A549 (cell line): ENCODE data around the gene EMC8.

Experiments used
- CTCF ChIP-seq: fragments of >200 bp; sonication (Bioruptor Twin); formaldehyde crosslinking; IDR thresholded peaks from 3 replicates; pipeline ENCODE4 v1.5.1; 2016
- EHMT2 ChIP-seq: fragments of 200-600 bp; sonication (generic); IDR thresholded peaks from 2 replicates; pipeline ENCODE4 v1.6.1; 2016; ENCODE audit warnings: antibody characterized with exemption, low read depth, mild to moderate bottlenecking, moderate library complexity
- HOXA7 ChIP-seq: fragments of 250-450 bp; sonication (Bioruptor Pico); IDR thresholded peaks from 2 replicates; pipeline ENCODE4 v1.5.0; 2020; ENCODE audit warnings: mild to moderate bottlenecking, moderate library complexity
- JUN ChIP-seq, 2 experiments: fragments of >200 bp; sonication (Bioruptor Twin); formaldehyde crosslinking; IDR thresholded peaks; 2 replicates in 1 of 2; 3 replicates in 1 of 2; pipeline ENCODE4 v1.6.1; 2016 to 2017
- POLR2A ChIP-seq: IDR thresholded peaks from 2 replicates; pipeline ENCODE4 v1.6.1; 2012; ENCODE audit warnings: mild to moderate bottlenecking, low read length
- RAD21 ChIP-seq, 2 experiments: fragments of >200 bp in 1 of 2; sonication (Bioruptor Twin) in 1 of 2; formaldehyde crosslinking in 1 of 2; IDR thresholded peaks in 1 of 2; conservative IDR thresholded peaks in 1 of 2; 2 replicates in 1 of 2; 3 replicates in 1 of 2; pipeline ENCODE4 v1.6.1; 2012 to 2018; ENCODE audit warnings: inconsistent platforms in 1 of 2

DNA sequence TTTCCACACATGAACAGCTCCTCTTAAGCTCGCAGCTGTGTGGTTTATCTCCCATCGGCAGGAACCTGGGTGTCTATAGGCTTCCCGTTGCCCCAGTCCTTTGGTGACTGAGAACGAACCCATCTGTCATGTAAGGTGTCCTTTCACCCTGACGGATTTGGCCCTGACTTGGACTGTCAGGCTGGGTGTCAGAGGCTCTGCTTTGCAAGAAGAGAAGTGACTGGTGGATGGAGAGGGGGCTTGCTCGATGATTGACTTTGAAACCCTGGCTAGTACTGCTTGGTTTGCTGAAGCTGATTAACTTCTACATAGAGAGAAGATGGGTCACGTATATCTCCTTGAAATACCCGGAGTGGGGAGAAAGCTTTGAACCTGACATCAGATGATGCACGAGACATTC, 43.1 kb upstream of the EMC8 start:
- TF ChIP-seq EHMT2 = no peak
- no peak for TF ChIP-seq HOXA7 (CRISPR knock-in tag)
- TF ChIP-seq RAD21 (conservative IDR thresholded peaks at IDR 0.05 in 1 of 2, IDR thresholded peaks at IDR 0.05 in 1 of 2) = no peak
- TF ChIP-seq JUN (IDR thresholded peaks at IDR 0.05) = no peak
- TF ChIP-seq CTCF = no peak
- TF ChIP-seq POLR2A = no peak
